ENCODE results near the gene SRA1. TPM values are rescaled to one million over a fixed set of nuclear protein-coding genes. Genes with fewer than 3 reads are reported as not detected.
A peak's percentile ranks its signal among the peaks of the same experiment; 100 is the strongest.
"Not testable (repeated sequence)": the region's sequence is repeated elsewhere in the genome, so short reads cannot be mapped to it uniquely, and the experiment has no call there.

SRA1 gene
- total RNA-seq, 4 donors from 2014 or later = 22.7 to 43.7 (median 35.7) TPM

DNA sequence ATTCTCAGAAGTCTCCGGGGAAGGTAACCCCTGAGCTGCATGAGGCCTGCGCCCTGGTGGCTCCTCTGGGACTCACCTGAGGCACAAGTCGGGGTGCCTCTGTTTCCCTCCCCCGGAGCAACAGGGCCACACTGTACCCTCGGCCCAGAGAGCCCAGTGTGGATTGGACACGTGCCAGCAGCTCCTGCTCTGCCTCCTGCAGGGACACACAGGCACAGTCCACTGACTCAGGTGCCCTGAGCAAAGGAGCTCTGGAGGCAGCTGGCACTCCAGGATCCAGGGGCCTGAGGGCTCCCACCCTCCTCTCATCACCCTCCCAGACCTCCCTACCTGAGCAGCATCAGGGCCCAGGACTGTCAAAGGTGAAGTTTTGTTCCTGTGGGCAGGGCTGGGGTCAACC, 36.9 kb upstream of the SRA1 start:
- Histone ChIP-seq H3K4me3 (replicated peaks in 1 of 3) (no peak overlapping the region), H3K36me3 (no peaks in the 10 kb centered on the region), H3K9me3 (no peaks in the 10 kb centered on the region), H3K27ac (peak overlapping the region in 1 of 3 donors; percentile 90), H3K4me1 (peaks cover 21 to 28% of the 10 kb centered on the region in 2 donors), H3K27me3 (no peaks in the 10 kb centered on the region)
- TF ChIP-seq, protein P1, sequence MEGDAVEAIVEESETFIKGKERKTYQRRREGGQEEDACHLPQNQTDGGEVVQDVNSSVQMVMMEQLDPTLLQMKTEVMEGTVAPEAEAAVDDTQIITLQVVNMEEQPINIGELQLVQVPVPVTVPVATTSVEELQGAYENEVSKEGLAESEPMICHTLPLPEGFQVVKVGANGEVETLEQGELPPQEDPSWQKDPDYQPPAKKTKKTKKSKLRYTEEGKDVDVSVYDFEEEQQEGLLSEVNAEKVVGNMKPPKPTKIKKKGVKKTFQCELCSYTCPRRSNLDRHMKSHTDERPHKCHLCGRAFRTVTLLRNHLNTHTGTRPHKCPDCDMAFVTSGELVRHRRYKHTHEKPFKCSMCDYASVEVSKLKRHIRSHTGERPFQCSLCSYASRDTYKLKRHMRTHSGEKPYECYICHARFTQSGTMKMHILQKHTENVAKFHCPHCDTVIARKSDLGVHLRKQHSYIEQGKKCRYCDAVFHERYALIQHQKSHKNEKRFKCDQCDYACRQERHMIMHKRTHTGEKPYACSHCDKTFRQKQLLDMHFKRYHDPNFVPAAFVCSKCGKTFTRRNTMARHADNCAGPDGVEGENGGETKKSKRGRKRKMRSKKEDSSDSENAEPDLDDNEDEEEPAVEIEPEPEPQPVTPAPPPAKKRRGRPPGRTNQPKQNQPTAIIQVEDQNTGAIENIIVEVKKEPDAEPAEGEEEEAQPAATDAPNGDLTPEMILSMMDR (IDR thresholded peaks at IDR 0.05) = no peak
- no peak for TF ChIP-seq POLR2A (IDR thresholded peaks at IDR 0.05)
- no CpG with 5 or more reads among the region's 6 CpGs for WGBS, 2 donors
- DNase-seq = peak; percentile 17 to 37
- intact Hi-C loops (cut with DNase I) = no loop called here

DNA sequence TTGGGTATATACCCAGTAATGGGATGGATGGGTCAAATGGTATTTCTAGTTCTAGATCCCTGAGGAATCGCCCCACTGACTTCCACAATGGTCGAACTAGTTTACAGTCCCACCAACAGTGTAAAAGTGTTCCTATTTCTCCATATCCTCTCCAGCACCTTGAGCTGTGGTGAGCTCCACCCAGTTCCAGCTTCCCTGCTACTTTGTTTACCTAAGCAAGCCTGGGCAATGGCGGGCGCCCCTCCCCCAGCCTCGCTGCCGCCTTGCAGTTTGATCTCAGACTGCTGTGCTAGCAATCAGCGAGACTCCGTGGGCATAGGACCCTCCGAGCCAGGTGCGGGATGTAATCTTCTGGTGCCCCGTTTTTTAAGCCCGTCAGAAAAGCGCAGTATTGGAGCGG, 35.8 kb upstream of the SRA1 start:
- DNase-seq = peak in 1 of 2 donors; percentile 27
- H3K27ac ChIP-seq; H3K9me3 ChIP-seq; H3K4me3 ChIP-seq (replicated peaks in 1 of 3); H3K36me3 ChIP-seq; intact Hi-C loops (cut with DNase I); H3K27me3 ChIP-seq: not testable (repeated sequence)
- peaks cover 21 to 28% of the 10 kb centered on the region in 2 donors for H3K4me1 ChIP-seq
- WGBS, 2 donors = 40 to 47% methylated on average over 7 to 12 of the region's 14 CpGs

DNA sequence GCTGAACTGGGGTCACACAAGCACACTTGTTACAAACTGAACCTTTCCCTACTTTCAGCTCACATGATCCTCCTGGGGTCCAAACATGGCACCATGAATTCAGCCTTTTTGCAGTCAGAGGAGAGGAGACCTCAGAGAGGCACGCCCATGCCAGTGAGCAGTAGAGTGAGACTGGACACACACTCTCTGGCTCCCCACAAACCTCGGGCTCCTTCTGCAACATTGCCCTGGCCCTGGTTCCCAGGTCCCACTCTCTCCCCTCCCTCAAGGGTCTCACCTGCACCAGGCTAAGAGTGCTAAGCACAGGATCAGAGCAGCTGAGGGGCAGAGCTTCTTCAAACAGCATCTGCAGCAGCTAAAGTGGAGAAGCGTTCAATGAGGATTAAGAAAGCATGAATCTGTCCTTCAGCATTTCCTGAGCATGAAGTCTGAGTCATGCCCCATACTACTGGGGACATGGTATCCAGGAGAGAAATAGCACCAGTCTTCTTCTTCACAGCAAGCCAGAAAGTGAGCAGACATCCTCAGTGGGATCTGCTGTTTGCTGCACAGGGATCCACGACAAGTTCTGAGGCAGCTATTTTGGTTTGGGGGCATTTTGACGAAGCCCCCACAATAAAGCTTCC, 34.6 kb upstream of the SRA1 start:
- Histone ChIP-seq H3K27me3 (no peaks in the 10 kb centered on the region), H3K27ac (no peak overlapping the region), H3K4me1 (peaks cover 18 to 23% of the 10 kb centered on the region in 2 donors), H3K9me3 (no peaks in the 10 kb centered on the region), H3K36me3 (no peaks in the 10 kb centered on the region), H3K4me3 (replicated peaks in 1 of 3) (no peak overlapping the region)
- DNase-seq = no peak
- no peak for TF ChIP-seq POLR2A (IDR thresholded peaks at IDR 0.05)
- TF ChIP-seq, protein P1 (IDR thresholded peaks at IDR 0.05) = no peak
- WGBS, 2 donors = 72 to 74% methylated on average over 4 to 5 of the region's 5 CpGs
- intact Hi-C loops (cut with DNase I) = no loop called here

DNA sequence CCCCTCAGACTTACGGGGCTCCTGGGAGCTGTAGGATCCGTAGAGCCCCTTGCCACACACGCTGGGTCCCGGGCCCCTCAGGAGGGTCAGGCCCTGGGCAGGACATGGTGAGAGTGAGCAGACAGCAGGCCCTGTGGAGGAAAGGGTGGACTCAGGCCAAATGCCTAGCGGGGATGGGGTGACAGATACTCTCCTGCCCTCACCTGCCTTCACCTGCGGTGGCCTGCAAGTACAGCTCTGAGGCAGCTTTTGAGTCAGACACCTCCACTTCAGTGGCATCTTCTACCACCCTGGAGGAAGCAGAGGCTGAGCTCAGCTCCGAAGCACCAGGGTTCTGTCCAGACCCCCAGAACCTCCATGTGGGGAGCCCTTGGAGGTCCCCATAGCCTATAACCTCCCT, 33.6 kb upstream of the SRA1 start:
- Histone ChIP-seq H3K9me3 (no peaks in the 10 kb centered on the region), H3K4me3 (replicated peaks in 1 of 3) (no peak overlapping the region), H3K27me3 (no peaks in the 10 kb centered on the region), H3K36me3 (no peaks in the 10 kb centered on the region), H3K27ac (no peak overlapping the region), H3K4me1 (peaks cover 8 to 15% of the 10 kb centered on the region in 2 donors)
- intact Hi-C loops (cut with DNase I) = no loop called here
- no peak for DNase-seq
- 86 to 95% methylated on average over 5 to 7 of the region's 7 CpGs for WGBS, 2 donors
- no peak for TF ChIP-seq POLR2A (IDR thresholded peaks at IDR 0.05)
- TF ChIP-seq, protein P1 (IDR thresholded peaks at IDR 0.05) = no peak

DNA sequence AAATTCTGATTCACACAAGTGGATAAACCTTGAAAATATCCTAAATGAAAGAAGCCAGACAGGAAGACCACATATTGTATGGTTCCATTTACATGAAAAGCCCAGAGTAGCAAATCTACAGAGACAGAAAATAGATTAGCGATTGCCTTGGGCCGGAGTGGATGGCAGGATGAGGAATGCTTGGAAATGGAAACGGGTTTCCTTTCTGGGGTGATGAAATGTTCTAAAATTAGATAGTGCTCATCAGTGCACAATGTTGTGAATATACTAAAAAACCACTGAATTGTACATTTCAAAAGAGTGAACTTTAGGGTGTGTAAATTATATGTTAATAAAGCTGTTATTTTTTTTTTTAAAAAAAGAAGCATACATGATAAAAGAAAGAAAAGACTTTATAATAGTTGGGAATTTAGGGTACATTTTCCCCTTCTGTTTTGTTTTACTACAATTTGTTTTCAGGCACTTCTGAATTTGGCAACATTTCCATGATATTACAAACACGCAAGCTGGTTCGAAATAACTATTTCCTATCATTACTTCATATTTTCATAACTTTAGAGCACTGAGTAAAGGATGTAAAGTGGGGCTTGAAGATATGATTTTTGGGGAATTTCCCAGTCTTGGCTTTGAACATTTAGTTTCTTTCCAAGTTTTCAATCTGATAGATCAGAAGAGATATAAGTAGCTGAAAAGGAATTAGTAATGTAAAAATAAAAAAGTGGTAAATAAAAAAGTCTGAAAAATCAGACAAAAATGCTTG, 31.2 kb upstream of the SRA1 start:
- WGBS, 2 donors = 64 to 67% methylated on average over 5 of the region's 5 CpGs

More for the DNA sequence above, 31.2 kb upstream of the SRA1 start:
- no peak overlapping the region for H3K4me3 ChIP-seq (replicated peaks in 1 of 3)
- intact Hi-C loops (cut with DNase I) = no loop called here
- H3K36me3 ChIP-seq = no peaks in the 10 kb centered on the region
- peaks cover 0 to 3% of the 10 kb centered on the region in 2 donors for H3K4me1 ChIP-seq
- no peak for DNase-seq
- H3K27ac ChIP-seq = peak overlapping the region in 1 of 3 donors; percentile 15
- no peak for TF ChIP-seq POLR2A (IDR thresholded peaks at IDR 0.05)
- TF ChIP-seq, protein P1 (IDR thresholded peaks at IDR 0.05) = no peak
- no peaks in the 10 kb centered on the region for H3K27me3 ChIP-seq
- H3K9me3 ChIP-seq = no peaks in the 10 kb centered on the region
